CD4-positive, alpha-beta T cell treated with Interleukin-4 for 4 hours (primary cell): ENCODE data around the gene DNAH11.
"Not testable (repeated sequence)": the region's sequence is repeated elsewhere in the genome, so short reads cannot be mapped to it uniquely, and the experiment has no call there.

Experiments used
- DNase-seq: peaks from one replicate; pipeline ENCODE4 v3.0.0-alpha.2; 2020

Gene DNAH11

DNA sequence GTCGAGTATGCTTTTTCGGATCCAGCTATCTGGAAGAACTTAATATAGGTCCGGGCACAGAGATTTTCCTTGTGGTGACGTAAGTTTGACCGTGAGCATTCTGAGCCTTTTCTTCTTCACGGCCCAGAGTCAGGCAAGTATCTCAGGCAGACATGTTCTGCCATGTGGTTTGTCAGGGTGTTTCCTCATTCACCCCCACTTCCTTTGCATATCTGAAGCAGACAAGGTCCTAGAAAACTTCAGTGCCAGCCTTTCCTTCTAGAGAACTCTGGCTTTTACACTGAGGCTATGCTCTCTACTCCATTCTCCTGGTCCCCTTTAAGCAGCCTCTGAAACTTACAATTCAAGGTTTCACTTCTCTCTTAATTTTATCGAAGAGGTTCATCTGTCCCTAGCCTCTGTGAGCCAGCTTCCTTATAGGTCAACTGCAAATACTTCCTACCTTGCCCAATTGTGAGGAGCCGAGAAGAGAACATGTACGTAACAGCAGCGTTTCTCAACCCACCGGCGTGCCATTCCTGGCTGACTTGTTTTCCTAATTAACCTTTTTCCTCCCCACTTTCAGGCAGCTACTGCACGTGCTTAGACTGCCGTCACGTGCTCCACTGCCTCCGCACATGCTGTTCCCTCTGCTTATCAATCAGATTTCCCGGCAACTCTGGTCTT, 355.6 kb downstream of the DNAH11 start:
- peak; percentile 28 for DNase-seq

DNA sequence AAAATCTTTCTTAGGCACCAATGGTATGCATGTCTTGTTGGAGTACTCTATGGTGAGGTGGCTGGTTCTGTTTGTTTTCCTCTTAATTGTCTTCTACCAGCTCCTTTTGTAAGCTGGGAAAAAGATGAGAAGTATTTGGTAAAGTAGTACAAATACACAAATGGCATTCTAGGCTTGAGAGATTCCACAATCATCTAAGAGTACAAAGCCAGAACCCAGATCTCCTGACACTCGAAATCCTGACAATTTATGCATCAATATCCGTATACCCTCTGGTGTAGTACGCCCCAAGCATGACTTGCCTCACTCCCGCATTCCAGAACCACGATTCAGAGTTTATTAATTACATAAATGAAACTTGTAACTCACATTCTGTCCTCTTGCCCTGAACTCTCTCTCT, 359.4 kb downstream of the DNAH11 start:
- no peak for DNase-seq

DNA sequence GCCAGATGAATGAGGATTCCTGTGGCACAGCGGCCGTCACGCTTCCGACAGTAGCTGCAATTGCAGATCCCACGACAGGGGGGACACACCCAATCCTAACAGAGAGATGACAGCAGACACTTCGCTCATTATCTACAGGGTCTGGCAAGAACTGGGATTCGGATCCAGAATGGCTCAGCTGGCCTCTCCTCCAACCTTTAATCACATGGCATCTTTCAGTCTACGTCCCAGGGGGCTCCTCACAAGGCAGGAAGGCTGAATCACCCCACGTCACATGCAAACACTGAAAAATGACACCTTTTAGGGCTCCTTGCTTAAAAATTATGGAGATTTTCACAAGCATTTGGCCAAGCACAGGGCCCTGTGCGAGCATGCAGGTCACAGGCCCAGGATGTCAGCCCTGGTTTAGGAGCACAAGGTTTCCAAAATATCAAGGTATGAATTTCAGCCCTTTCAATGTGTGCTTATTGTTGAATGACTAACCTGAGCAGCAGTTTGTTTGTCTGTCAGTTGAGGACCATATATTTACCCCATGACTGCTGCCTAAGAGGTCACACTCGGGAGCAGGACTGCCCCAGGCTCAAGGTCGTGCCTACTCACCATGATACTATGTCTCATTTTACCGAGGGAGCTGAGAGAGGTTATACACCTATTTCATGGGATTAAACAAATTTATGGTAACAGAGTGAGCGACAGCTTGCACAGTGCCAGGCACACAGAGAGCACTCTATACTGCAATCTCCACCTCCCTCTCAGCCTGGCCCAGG, 360.4 kb downstream of the DNAH11 start:
- DNase-seq = no peak

DNA sequence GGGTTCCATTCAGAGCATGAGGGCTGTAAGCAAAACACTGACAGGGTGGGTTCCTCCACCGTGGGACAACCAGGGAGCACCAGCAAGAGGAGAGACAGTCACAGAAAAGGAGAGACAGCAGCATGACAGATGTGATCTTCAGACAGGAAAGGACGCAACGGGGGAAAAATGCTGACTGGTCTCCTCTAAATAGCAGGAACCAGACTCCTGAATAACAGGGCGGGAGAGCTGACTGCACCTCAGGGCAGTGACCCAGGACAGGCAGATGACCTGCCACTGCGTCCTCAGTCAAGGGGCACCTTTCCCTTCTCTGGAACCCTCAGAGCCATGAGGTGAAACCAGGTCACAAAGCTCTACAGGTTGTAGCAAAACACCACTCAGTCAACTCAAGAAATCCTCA, 365.9 kb downstream of the DNAH11 start:
- no peak for DNase-seq

DNA sequence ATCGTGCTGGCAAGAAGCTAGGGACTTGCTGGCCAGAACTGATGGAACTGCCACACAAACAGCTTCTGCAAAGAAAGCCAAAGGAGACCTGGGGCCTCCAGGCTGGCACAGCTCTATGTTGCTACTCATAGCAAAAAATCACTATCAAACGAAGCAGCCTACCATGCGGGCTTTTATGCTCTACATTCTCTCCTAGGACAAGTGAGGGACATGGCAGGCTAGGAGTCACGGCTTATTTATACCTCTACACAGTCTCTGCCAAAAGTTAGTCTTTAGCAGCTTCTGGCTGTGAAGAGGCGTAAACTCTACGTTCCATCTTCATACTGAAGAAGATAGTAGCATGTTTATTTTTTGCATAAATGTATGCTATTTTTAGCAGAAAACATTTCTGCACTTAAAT, 367.4 kb downstream of the DNAH11 start:
- DNase-seq = no peak

DNA sequence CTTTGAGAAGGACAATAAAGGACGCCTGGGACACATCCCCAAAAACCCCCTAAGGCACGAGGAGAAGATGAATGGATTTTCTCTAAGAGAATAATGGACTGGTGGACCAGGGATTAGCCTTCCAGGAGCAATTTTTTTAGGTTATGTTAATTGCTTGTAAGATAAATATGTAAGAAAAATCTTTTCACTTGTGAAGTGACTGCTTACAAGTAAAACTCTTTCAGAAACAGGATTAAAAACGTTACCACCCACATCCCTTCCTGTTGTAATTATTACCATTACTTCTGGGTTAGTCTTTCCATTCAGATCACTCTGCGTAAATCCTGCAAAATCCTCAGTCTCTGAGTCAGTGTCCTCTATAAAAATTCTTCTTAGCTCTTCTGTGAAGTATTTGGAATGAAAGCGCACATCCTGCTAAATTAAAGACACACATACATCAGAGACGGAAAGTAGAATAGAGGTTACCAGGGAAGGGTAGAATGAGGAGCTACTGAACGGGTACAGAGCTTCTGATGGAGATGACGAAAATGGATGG, 368.6 kb downstream of the DNAH11 start:
- no peak for DNase-seq

DNA sequence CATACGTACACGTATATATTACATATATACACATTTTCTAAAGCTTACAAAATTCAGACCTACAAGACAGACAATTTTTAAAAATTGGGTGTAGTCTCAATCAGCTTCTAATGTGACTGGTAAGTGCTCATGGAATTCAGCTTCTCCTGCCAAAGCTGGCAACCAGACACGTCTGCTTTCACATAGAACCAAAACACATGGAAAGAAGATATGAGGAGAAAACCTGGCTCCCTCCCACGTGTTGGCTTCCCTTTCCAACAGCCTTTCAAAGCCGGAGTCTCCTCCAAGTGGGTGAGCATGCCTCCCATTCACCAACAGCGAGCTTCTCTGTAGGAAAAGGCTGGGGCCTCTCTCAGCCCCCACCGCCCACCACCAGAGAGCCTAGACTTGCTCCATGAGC, 369.5 kb downstream of the DNAH11 start:
- no peak for DNase-seq

DNA sequence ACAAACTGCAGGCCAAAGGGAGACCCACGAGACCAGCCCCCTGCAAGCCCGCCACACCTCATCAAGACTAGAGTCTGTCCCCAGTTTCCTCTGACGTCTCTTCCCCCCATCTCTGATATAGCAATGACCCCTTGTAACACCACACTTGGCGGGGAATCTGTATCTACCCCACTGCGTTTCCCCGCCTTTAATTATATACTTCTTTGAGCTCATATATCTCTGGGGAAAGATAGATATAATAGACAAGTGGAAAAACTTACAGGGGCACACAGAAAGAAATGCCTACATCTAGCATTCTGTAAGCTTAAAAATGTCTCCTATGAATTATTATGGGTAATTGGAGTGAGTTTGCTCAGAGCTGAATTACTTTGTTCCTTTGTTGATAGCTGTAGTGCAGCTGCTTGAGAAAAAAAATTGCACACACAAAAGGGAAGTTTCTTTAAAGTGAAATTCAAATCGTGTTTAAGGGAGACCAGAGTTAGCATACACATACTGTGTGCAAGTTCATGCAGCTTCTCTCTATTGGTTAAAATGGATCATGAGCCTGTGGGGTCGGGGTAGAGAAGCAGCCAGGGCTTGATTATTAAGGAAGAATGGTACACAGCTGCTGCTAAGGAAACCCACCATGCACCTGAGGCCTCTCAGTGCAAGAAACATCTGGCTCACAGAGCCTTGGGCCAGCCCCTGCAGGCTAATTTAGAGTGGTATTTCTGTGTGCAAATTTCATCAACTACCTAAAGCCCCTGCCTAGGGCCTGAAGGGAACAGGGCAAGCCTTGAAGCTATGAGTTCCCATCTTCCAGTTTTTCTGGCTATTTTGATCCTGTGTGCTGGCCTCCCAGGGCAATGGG, 370.3 kb downstream of the DNAH11 start:
- no peak for DNase-seq

DNA sequence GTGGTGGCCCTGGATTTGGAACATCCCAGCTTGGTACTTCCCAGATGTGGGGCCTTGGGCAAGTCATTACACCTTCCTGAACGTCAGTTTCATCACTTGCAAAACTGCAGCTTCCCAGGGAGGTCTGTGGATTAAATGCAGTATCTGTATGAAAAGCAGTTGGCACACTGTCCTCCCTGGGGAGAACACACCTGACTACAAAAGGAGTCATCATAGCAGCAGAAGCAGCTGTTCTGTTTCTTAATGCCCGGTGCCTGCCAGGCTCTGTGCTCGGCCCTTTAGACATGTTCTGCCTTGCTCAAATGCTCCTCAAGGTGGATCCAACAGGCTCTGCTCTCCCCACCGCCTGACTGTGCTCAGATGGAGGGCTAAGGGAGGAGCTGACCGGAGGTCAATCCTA, 371.8 kb downstream of the DNAH11 start:
- DNase-seq = no peak

DNA sequence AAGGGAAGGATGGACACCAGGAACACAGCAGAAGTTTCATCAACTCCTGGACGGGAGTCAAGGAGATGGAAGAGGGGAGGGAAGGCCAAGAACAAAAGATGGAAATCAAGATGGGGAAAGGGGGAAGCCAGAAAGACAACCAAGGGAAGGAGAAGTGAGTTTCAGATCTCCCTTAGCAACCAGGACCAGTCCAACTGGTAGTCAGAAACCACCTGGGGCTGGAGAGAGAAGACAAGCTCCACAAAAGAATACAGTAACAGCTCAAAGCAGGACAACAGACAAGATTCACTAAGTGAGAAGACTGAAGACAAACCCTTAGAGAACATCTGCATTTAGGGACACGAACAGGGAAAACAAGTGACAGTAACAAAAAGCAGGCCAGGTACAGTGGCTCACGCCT, 372.3 kb downstream of the DNAH11 start:
- DNase-seq = no peak

DNA sequence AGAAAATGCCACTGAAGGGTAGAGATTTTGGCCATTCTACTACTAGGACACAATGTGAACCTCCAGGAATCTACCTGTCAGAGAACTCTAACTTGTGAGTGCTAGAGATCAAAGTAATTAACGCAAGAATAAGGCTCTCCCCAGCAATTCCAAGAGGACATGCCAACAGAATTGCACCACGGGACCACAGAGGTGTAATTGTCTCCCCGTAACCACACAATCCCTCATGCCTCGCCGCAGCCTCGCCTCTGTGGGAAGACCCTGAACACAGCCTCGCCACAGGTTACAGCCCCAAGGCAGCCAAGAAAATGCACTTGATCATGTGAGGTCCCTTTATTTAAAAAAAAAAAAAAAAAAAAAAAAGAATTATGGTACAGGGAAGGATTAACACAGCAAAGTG, 373.3 kb downstream of the DNAH11 start:
- no peak for DNase-seq

DNA sequence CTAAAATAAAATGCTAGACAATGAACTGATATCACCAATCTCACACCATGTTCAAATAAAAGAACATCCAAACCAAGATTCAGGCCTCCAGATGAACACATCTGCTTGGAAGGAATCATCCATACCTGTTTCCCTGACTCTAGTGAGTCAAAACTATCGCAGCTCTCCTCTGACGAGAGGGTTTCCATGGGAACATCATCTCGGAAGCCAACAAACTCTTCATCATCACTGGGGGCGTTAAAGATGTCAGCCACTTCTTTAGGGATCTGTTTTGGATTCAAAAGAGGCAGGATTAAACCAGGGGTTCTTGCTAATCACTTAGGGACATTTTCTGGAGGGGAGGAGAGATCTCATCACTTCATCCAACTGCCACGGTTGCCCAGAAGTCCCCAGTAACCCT, 373.8 kb downstream of the DNAH11 start:
- DNase-seq = no peak

DNA sequence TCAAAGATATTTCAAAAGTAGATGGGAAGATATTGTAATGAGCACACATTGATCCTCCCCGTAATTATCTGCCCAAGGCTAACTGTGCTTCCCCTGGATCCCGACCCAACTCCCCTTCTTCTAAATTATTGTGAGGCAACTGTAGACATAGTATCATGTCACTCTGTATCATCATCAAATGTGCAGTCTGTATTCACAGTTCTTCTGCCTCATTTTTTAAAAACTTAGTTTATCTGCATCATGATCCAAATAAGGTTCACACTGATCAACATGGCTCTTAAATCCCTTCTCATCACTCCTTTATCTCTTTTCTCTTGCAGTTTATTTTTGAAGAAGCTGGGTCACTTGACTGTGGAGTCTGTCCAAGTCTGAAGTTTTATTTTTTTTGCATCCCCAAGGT, 375.4 kb downstream of the DNAH11 start:
- DNase-seq = no peak

DNA sequence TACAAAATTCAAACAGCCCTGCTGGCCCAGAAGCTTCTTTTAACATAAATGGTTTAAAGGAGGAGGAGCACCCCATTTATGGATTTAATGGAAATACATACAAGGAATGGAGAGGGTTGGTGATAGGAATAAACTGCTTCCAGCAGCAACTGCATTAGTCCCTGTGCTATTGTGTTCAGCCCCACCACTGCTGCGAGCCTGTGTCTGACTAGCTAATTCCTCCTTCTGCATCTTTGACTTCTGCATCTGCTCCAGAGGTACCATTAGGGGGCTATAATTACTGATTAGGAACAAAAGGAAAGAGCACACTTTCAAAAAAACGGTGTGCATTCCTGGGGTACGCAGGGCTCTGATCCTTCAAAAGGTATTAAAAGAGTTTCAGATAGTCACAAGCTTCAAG, 378.1 kb downstream of the DNAH11 start:
- DNase-seq = no peak

DNA sequence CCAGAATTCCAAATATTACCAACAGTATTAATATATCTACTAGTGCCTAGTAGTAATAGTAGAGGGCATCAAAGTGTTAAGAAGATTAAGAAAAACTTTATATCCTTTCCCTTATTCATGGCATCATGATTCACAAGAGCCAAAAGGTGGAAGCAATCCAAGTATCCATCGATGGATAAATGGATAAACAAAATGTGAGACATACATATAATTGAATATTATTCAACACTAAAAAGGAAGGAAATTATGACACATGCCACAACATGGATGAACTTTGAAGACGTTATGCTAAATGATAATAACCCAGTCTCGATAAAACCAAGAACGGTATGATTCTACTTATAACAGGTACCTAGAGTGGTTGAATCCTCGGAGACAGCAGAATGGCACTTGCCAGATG, 379.8 kb downstream of the DNAH11 start:
- no peak for DNase-seq

DNA sequence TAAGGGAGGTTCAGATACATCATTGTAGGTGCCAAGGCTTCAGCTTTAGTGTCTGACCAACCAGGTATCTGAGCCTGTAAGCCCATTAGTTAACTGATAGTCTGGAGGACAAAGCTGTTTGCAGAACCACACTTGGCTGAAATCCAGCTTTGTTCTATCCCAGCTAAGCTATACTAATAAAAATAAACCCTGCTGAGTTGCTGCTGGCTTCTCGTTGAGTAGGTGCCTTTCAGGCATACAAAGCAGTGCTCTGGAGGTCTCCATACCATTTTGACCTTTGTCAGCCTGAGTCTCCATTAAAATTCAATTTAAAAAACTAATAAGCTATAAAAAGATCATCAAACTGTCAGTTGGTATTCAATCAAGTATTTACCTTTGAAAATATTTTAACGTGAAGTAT, 380.8 kb downstream of the DNAH11 start:
- no peak for DNase-seq

DNA sequence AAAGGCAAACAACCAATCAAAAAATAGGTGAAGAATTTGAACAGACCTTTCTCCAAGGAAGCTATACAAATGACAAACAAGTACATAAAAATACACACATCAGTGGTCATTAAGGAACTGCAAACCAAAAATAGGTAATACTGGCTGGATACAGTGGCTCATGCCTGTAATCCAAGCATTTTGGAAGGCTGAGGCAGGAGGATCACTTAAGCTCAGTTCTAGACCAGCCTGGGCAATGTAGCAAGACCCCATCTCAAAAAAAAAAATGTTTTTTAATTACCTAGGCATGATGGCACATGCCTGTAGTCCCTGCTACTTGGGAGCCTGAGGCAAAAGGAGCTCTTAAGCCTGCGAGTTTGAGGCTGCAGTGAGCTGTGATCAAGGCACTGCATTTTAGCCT, 383.6 kb downstream of the DNAH11 start:
- DNase-seq = no peak

DNA sequence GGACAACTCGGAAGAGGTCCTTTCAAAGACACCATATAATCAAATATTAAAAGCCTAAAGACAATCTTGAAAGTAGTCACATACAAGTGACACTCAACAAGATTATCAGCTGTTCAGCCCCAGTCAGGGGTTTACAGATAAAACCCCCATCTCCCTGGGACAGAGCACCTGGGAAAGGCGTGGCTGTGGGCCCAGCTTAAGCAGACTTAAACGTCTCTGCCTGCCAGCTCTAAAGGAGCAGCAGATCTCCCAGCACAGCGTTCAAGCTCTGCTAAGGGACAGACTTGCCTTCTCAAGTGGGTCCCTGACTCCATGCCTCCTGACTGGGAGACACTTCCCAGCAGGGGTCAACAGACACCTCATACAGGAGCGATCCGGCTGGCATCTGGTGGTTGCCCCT, 384.9 kb downstream of the DNAH11 start:
- DNase-seq = no peak

DNA sequence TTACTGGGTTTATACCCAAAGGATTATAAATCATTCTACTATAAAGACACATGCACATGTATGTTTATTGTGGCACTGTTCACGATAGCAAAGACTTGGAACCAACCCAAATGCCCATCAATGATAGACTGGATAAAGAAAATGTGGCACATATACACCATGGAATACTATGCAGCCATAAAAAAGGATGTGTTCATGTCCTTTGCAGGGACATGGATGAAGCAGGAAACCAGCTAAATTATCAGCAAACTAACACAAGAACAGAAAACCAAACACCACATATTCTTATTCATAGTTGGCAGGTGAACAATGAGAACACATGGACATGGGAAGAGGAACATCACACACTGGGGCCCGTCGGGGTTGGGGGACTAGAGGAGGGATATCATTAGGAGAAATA, 390.5 kb downstream of the DNAH11 start:
- DNase-seq = not testable (repeated sequence)

DNA sequence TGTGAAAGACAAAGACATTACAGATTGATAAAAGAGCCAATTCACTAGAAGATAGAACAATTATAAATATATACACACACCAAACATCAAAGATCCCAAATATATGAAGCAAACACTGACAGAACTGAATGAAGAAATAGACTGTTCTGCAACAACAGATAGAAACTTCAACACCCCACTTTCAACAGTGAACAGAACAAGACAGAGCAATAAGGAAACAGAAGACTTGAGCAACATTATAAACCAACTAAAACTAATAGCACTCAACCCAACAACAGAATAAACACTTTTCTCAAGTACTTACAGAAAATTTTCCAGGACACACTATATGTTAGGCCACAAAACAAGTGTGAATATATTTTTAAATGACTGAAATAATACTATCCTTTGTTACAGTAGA, 392.0 kb downstream of the DNAH11 start:
- DNase-seq = no peak

DNA sequence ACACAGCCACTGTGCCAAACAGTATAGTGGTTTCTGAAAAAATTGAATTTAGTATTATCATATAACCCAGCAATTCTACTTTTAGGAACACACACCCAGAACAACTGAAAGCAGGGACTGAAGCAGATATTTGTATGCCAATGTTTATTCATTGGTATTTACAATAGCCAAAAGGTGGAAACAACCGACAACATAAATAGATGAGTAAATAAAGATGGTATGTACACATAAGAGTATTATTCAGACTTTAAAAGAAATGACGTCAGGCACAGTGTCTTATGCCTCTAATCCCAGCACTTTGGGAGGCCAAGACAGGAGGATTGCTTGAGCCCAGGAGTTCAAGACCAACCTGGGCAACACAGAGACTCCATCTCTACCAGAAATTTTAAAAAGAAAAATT, 395.6 kb downstream of the DNAH11 start:
- no peak for DNase-seq

DNA sequence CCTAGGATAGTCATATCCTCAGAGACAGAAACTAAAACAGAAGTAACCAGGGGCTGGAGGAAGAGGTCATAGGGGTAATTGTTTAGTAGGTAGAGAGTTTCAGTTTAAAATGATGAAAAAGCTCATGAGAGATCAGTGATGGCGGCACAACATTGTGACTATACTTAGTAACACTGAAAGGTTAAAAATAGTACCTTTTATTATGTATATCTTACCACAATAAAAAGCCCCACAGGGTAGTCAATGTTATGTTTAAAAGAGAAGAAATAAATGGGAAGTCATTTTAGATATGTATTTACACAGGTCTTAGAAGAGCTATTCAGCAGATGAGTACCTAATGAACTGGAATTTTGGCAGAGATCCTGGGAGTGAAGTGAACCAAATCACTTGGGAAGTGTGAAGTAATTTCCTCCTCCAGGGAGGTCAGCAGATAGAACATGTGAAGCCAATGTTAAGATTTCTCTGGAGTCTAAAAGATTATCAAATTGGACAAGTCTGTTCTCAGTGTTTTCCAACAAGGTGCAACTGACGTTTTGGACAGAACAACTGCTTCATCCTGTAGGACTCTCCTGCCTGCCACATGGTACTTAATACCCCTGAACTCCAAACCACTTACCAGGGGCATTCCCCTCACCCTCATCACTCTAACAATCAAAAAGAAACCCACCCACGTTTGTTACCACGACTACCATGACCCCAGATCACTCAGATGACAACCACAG, 396.5 kb downstream of the DNAH11 start:
- DNase-seq = no peak

DNA sequence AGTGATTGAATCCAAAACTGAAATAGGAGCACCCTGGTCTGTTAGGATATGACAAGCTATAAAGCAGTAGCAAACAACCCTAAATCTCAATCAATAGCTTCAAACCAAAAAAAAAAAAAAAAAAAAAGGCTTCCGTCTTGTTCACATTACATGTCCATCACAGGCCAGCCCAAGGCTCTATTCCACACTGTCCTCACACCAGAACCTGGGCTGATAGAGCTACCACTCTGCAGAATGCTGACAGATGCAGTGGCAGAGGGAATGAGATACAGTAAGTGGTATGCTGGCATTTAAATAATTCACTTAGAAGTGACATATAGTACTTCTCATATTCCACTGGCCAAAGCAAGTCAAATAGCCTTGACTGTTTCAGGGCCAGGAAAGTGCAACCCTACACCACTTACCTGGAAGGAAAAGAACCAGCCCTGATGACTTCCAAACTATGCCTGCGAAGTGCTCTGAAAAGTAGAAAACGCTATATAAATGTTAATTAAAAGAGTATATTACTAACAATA, 397.1 kb downstream of the DNAH11 start:
- DNase-seq = no peak
